IPS-20b (cell line): ENCODE measurements around the gene CD244.

Source experiments
- H3K27ac ChIP-seq: one replicate; pipeline ENCODE4 v1.5.1; 2013; ENCODE audit warnings: low read length
- H3K27me3 ChIP-seq: 2 replicates; pipeline ENCODE4 v1.6.1; 2013; ENCODE audit warnings: mild to moderate bottlenecking, low read length, inconsistent platforms; ENCODE audit not compliant: insufficient read depth
- H3K36me3 ChIP-seq: 2 replicates; pipeline ENCODE4 v1.6.1; 2013; ENCODE audit warnings: low read depth, mild to moderate bottlenecking, inconsistent platforms, low read length, moderate library complexity; ENCODE audit not compliant: insufficient read depth
- H3K4me1 ChIP-seq: 2 replicates; pipeline ENCODE4 v1.6.1; 2013; ENCODE audit warnings: mild to moderate bottlenecking, control low read depth, inconsistent platforms, low read length, moderate library complexity; ENCODE audit not compliant: insufficient read depth
- H3K4me3 ChIP-seq: 2 replicates; pipeline ENCODE4 v1.5.1; 2013; ENCODE audit warnings: mild to moderate bottlenecking, low read length, inconsistent platforms
- H3K9ac ChIP-seq: 2 replicates; pipeline ENCODE4 v1.6.1; 2013; ENCODE audit warnings: low read depth, mild to moderate bottlenecking, inconsistent platforms, low read length, moderate library complexity
- H3K9me3 ChIP-seq: 2 replicates; pipeline ENCODE4 v1.6.1; 2013; ENCODE audit warnings: mild to moderate bottlenecking, low read depth, low read length, inconsistent platforms; ENCODE audit not compliant: insufficient read depth

Gene CD244

GRCh38 chr1:160837558-160838205 is 25.0 kb downstream of the CD244 start:
- Histone ChIP-seq H3K9ac (no peak overlapping the region), H3K27me3 (no peaks in the 10 kb centered on the region), H3K27ac (no peak overlapping the region), H3K4me3 (no peak overlapping the region), H3K9me3 (no peaks in the 10 kb centered on the region), H3K36me3 (no peaks in the 10 kb centered on the region), H3K4me1 (peaks cover 8% of the 10 kb centered on the region; the same call in 1 of the 2 replicates)

DNA sequence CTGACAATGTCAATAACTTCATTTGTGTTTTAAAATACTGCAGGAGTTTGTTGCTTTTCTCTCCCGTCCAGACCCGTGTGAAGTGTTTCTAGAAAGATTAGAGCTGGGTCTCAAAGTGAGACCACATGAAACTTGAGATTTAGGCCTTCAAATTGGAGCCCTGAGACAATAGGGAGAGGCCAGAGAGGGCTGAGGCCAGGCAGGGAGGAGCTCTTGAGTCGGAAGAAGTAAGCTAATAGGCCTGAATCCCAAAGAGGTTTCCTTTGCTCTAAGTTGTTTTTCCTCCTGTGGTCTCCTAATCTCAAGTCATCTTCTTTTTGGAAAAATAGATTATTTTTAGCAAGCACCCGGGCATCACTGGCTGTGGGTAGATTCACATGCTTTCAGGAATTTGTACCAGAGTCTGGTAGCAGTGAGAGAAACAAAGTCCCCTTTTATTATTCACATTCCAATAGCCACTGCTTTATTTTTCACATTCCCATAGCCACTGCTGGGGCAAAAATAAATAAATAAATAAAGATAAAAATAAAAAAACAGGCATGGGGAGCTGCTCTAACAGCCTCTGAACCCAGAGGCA is 25.6 kb downstream of the CD244 start:
- no peaks in the 10 kb centered on the region for H3K27me3 ChIP-seq
- H3K4me3 ChIP-seq, result no peak overlapping the region
- H3K4me1 ChIP-seq, result peaks cover 8% of the 10 kb centered on the region; the same call in 1 of the 2 replicates
- H3K36me3 ChIP-seq, result no peaks in the 10 kb centered on the region
- H3K9me3 ChIP-seq, result no peaks in the 10 kb centered on the region
- H3K27ac ChIP-seq, result no peak overlapping the region
- no peak overlapping the region for H3K9ac ChIP-seq

- Histone ChIP-seq H3K27ac (no peak overlapping the region), H3K27me3 (no peaks in the 10 kb centered on the region), H3K9ac (no peak overlapping the region), H3K4me3 (no peak overlapping the region), H3K9me3 (no peaks in the 10 kb centered on the region), H3K36me3 (no peaks in the 10 kb centered on the region), H3K4me1 (peaks cover 8% of the 10 kb centered on the region; the same call in 1 of the 2 replicates)
These were observed 26.1 kb downstream of the CD244 start for GRCh38 chr1:160836561-160836960.

DNA sequence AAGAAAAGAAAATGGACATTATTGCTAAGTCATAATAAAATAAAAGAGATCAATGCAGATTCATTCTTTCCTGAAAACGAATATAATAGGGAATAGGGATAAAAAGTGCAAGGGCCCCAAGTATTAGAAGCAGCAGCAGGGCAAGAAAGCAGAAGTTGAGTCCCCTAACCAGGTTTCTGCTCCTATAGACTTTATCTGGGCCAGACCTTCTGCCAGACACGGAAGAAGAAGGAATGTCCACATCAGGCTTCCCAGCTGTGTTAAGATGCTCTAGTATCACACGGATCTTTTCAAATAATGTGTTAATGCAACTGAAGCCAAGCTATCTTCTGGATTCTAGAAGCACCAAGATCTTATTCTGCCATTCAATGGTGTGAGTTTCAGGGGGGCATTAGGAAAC is 26.9 kb downstream of the CD244 start:
- Histone ChIP-seq H3K4me1 (peaks cover 8% of the 10 kb centered on the region; the same call in 1 of the 2 replicates), H3K27ac (no peak overlapping the region), H3K27me3 (no peaks in the 10 kb centered on the region), H3K4me3 (no peak overlapping the region), H3K9me3 (no peaks in the 10 kb centered on the region), H3K36me3 (no peaks in the 10 kb centered on the region), H3K9ac (no peak overlapping the region)

GRCh38 chr1:160834945-160835565 is 27.6 kb downstream of the CD244 start:
- H3K9ac ChIP-seq, result no peak overlapping the region
- no peak overlapping the region for H3K27ac ChIP-seq
- no peaks in the 10 kb centered on the region for H3K9me3 ChIP-seq
- H3K4me3 ChIP-seq, result no peak overlapping the region
- H3K4me1 ChIP-seq, result peaks cover 8% of the 10 kb centered on the region; the same call in 1 of the 2 replicates
- H3K27me3 ChIP-seq, result no peaks in the 10 kb centered on the region
- H3K36me3 ChIP-seq, result no peaks in the 10 kb centered on the region

DNA sequence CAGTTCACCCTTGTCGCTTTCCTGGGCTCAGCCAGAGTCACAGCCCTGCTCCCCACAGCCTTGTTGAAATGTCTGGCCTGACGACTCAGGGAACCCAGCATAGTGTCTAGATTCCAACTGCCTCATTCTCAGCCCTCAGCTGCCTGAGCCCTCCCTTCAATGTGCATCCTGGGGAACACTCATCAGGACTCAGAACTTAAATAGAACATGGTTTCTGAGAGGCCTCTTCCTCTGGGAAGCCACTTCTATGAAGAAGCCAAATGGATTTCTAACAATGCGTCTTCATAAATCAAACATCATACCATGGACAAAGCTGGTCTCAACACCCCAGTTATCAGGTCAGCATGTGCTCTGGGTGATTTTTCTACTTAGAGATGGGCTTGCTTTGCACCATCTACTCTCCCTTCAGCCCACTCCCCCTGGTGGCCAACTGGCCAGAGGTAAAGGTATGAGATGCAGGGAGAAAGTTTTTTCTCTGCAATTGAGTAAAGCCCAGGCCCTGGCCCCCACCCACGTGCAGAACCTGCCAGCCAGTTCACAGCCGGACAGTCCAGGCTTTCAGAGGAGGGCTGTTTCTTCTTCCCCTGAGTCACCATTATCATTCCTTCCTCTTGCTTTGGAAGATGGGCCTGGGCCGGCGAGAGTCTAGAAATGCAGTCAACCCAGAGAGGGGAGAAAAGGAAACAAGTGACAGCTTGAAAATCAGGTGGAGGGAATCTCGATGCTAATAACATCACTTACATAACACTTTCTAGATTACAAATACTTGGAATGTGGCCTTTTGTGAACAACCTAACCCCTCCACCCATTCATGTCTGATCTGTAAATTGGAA is 32.1 kb downstream of the CD244 start:
- H3K4me3 ChIP-seq, result no peak overlapping the region

DNA sequence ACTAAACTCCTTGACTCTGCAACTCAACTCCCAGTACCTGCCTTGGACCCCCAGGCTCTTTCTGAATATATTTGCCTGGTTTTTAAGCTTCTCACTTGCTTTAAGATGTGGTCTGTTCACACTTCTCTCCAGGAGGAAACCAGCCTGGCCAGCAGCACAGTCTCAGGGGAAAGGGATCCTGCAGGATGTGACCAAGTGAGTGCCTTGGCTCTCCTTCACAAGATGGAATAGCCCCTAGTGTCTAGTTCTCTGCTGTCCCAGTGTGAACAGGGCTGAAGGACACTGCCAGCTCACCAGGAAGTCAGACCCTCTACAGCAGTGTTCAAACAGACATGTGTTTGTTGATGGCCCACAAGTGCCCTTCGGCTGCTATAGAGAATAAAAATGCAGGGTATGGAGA is 32.9 kb downstream of the CD244 start:
- H3K36me3 ChIP-seq, result no peaks in the 10 kb centered on the region
- no peak overlapping the region for H3K4me3 ChIP-seq
- no peaks in the 10 kb centered on the region for H3K9me3 ChIP-seq
- H3K9ac ChIP-seq, result no peak overlapping the region
- H3K27ac ChIP-seq, result no peak overlapping the region
- H3K27me3 ChIP-seq, result no peaks in the 10 kb centered on the region
- 0 out of 2 replicates have a peak, but pooled peaks cover 3% of the 10 kb centered on the region for H3K4me1 ChIP-seq

More for the DNA sequence above, 32.1 kb downstream of the CD244 start:
- H3K4me1 ChIP-seq, result 0 out of 2 replicates have a peak, but pooled peaks cover 3% of the 10 kb centered on the region
- H3K36me3 ChIP-seq, result no peaks in the 10 kb centered on the region
- no peaks in the 10 kb centered on the region for H3K9me3 ChIP-seq
- H3K27me3 ChIP-seq, result no peaks in the 10 kb centered on the region
- H3K27ac ChIP-seq, result no peak overlapping the region
- H3K9ac ChIP-seq, result no peak overlapping the region

GRCh38 chr1:160827418-160827817 is 35.3 kb downstream of the CD244 start:
- Histone ChIP-seq H3K4me3 (no peak overlapping the region), H3K36me3 (no peaks in the 10 kb centered on the region), H3K9ac (no peak overlapping the region), H3K4me1 (no peaks in the 10 kb centered on the region), H3K27ac (no peak overlapping the region), H3K9me3 (no peaks in the 10 kb centered on the region), H3K27me3 (no peaks in the 10 kb centered on the region)

- no peaks in the 10 kb centered on the region for H3K4me1 ChIP-seq
- no peaks in the 10 kb centered on the region for H3K27me3 ChIP-seq
- no peaks in the 10 kb centered on the region for H3K36me3 ChIP-seq
- no peaks in the 10 kb centered on the region for H3K9me3 ChIP-seq
- H3K9ac ChIP-seq, result no peak overlapping the region
- H3K27ac ChIP-seq, result no peak overlapping the region
- no peak overlapping the region for H3K4me3 ChIP-seq
These were observed 36.1 kb downstream of the CD244 start for GRCh38 chr1:160826546-160826945.

DNA sequence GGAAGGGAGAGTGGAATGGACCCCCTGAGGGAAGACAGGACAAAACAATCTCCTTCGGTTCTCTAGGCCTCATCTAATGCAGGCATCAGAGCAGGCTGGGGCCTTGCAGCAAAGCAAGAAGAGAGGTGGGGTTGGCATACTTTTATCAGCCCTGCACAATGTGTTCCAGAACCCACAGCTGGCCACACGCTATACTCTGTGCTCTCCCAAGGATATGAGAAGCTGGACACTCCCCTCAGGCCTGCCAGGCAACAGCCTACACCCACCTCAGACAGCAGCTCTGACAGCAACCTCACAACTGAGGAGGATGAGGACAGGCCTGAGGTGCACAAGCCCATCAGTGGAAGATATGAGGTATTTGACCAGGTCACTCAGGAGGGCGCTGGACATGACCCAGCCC is 39.4 kb downstream of the CD244 start:
- Histone ChIP-seq H3K27me3 (no peaks in the 10 kb centered on the region), H3K27ac (no peak overlapping the region), H3K9ac (no peak overlapping the region), H3K4me1 (peaks cover 4% of the 10 kb centered on the region; the same call in 1 of the 2 replicates), H3K4me3 (no peak overlapping the region), H3K9me3 (no peaks in the 10 kb centered on the region), H3K36me3 (no peaks in the 10 kb centered on the region)

DNA sequence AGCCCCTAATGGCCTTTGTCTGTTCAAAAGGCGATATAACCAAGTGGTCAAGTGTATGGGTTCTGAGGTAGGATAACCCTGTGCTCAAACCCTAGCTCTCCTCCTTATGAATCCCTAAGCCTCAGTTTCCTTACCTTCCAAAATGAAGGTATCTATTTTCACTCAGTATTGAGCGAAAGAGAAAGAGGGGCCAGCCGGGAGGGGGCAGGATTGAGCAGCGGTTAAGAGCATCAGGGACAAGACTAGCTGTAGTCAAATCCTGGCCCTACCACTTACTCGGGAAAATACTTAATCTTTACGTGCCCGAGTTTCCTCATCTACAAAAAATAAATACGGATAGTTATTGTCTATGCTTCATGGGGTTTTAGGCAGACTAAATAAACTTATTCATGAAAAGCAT is 41.1 kb downstream of the CD244 start:
- peaks cover 10% of the 10 kb centered on the region; the same call in 1 of the 2 replicates for H3K4me1 ChIP-seq
- H3K9ac ChIP-seq, result no peak overlapping the region
- H3K27ac ChIP-seq, result no peak overlapping the region
- no peaks in the 10 kb centered on the region for H3K27me3 ChIP-seq
- no peaks in the 10 kb centered on the region for H3K9me3 ChIP-seq
- H3K4me3 ChIP-seq, result no peak overlapping the region
- no peaks in the 10 kb centered on the region for H3K36me3 ChIP-seq
